Measurements from ENCODE around the gene ADAMTSL1.

DNA sequence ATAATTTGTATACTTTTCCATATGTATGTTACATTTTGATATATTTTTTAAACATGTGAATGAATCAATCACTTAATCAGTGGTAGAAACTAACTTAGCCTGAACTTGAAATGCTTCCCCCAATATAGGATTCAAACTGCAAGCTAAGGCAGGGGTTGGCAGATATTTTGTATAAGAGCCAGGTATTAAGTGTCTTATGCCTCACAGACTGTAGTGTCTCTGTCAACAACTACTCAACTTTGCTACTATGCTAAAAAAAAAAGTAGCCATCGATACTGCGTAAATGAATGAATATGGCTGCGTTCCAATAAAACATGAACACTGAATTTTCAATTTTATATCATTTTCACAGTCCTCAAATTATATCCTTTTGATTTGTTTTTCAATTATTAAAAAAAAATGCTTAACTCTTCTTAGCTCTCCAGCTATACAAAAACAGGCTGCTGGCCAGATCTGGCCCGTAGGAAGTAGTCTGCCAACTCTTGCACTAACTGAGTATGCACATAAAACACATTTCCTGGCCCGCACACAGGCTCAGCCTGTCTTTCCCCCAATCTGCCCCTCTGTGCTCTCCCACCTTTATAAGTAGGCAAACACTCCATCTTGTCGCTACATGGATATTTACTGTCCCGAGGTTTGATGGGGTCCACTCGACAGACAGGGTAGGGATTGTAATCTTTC is 467.2 kb downstream of the ADAMTSL1 start:
- TF ChIP-seq POLR2AphosphoS5 (IDR thresholded peaks at IDR 0.05) = no peak
- TF ChIP-seq, protein P1, sequence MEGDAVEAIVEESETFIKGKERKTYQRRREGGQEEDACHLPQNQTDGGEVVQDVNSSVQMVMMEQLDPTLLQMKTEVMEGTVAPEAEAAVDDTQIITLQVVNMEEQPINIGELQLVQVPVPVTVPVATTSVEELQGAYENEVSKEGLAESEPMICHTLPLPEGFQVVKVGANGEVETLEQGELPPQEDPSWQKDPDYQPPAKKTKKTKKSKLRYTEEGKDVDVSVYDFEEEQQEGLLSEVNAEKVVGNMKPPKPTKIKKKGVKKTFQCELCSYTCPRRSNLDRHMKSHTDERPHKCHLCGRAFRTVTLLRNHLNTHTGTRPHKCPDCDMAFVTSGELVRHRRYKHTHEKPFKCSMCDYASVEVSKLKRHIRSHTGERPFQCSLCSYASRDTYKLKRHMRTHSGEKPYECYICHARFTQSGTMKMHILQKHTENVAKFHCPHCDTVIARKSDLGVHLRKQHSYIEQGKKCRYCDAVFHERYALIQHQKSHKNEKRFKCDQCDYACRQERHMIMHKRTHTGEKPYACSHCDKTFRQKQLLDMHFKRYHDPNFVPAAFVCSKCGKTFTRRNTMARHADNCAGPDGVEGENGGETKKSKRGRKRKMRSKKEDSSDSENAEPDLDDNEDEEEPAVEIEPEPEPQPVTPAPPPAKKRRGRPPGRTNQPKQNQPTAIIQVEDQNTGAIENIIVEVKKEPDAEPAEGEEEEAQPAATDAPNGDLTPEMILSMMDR (IDR thresholded peaks at IDR 0.05) = no peak
- TF ChIP-seq POLR2A (IDR thresholded peaks at IDR 0.05) = no peak
